GM21423 (cell line): ENCODE data around the gene METTL26.

Source experiments
- ATAC-seq: cut with Tn5 transposase; IDR thresholded peaks from one replicate; pipeline ENCODE4 v1.9.1; 2021; ENCODE audit warnings: mild to moderate bottlenecking, moderate library complexity; ENCODE audit not compliant: unreplicated experiment

Gene METTL26

DNA sequence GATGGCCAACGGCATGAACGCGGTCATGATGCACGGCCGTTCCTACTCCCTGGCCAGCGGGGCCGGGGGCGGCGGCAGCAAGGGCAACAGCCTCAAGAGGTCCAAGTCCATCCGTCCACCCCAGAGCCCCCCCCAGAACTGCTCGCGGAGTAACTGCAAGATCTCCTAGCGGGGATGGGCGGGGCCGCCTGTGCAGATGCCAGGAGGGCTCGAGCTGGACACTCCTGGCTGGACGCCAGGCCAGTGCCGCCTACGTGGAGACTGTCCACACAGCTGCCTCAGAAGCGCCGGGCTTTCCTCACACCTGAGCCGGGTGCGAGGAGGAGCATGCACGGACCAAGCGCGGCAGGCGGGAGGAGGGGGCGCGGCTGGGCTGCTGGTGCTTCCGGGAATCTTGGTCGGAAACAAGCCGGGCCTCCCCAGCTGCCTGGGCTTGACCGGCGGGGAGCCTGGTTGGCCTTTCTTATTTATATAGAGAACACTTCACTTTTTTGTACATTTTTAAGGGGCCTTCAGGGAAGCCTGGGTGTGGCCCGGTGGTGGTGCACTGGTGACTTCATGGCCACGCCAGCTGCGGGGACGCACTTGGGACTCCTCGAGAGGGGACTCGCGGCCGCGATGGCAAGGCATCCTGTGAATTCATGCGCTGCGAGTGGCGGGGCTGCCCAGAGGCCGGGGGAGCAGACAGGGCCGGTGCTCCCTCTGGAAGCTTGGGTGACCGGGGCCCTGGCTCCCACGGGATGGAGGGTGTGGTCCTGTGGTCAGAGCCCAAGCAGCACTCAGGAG is 8.5 kb downstream of the METTL26 start:
- ATAC-seq = no peak

- ATAC-seq = no peak
Observed at GRCh38 chr16:626787-627453, 9.2 kb downstream of the METTL26 start.

GRCh38 chr16:625977-626765 is 9.9 kb downstream of the METTL26 start:
- ATAC-seq = no peak

GRCh38 chr16:625117-625976 is 10.8 kb downstream of the METTL26 start:
- no peak for ATAC-seq

GRCh38 chr16:624526-625070 is 11.5 kb downstream of the METTL26 start:
- ATAC-seq = no peak

- no peak for ATAC-seq
Observed at GRCh38 chr16:622920-623280, 13.2 kb downstream of the METTL26 start.

GRCh38 chr16:621526-622105 is 14.5 kb downstream of the METTL26 start:
- ATAC-seq = no peak

DNA sequence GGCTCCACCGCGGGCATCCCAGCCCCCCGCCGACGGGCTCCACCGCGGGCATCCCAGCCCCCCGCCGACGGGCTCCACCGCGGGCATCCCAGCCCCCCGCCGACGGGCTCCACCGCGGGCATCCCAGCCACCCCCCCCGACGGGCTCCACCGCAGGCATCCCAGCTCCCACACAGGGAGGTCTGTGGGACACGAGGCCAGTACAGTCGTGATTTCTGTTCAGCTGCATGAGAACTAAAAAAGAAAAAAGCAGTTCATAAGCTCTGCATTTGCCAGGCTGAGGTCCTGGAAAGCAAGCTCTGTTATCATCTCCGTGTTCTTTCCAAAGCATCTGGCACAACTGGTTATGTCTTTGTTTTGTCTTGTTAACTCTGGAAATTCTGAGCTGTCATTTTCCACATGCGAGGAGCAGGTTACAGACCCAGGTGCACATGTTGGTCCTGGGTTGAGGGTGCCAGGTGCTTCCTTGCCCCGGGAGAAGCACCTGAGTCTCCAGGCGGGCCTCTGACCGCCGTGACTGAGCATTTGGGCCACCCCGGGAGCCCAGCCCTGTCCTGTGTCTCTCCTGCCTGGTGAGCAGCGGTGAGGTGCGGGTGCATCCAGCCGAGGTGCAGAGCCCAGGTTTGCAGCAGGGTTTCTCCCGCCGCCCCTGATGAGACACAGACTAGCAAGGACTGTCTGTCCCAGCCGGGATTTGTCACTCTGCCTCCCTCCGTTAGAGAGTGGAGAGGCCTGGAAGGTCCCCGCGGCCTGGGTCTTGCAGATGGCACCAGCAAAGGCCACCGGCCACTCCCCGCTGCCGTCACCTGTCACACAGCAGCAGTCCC is 15.2 kb downstream of the METTL26 start:
- ATAC-seq = no peak

DNA sequence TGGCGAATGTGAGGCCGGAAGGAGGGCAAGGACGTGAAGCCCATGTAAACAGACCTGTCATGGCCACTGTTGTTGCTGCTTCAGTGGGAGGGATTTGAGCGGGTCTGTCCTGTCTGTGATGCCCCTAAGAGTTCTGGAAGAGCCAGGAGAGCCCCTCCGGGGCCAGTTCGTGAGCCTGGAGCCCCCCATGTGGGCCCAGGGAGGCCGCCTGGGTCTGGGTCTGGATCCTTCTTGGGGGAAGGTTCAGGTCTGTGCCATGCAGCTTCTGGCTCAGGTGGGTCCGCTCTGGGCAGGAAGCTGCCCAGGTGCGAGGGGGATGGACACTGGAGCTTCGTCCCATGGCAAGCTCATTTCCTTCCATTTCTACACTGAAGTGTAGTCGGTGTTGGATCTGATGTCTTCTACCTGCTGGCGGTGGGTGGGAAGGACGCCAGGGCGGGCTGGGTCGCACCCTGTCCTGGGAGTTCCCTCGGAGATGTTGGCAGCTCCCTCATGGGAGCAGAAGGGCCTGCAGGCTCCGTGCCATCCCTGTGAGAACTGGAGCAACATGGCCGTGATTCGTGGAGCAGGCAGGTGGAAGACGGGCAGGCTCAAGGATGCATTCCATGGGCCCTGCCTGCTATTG is 16.5 kb downstream of the METTL26 start:
- no peak for ATAC-seq

- ATAC-seq = no peak
Observed at GRCh38 chr16:617855-618254, 18.2 kb downstream of the METTL26 start.

DNA sequence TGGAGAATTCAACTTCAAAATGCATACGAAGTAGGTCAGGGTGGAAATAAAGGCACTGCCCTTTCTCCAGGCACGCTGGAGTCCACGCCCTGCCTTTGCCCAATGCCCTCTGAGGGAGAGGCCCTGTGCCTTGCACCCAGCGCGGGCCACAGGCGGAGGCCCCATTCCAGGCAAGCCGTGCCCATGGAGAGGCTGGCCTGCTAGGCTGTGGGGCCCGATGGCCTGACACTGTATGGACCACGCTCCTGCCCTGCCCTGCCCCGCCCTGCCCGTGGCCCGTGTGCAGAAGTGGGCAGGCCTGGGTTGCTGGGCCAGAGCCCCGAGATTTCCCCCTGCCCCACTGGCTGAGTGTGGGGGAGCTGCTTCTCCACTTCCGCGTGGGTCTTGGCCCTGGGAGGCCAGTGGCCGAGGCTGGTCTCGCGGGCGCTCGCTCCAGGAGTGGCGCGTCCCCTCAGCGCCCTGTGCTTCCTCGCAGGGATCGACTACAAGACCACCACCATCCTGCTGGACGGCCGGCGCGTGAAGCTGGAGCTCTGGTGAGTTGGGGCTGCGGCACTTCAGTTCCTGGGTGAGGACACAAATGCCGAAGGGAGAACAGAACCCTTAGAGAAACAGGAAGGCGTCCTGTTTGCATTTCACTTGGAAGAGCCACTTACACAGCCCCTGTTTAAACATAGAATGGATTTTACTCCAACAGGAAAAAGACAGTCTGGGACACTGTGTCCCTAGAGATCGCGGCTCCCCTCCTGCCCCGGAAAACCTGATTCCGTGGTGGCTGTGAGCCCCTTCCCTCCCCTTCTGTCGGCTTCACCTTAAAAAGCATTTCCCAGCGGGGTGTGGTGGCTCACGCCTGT is 19.1 kb downstream of the METTL26 start:
- no peak for ATAC-seq

- no peak for ATAC-seq
Observed at GRCh38 chr16:615122-615521, 21.0 kb downstream of the METTL26 start.

DNA sequence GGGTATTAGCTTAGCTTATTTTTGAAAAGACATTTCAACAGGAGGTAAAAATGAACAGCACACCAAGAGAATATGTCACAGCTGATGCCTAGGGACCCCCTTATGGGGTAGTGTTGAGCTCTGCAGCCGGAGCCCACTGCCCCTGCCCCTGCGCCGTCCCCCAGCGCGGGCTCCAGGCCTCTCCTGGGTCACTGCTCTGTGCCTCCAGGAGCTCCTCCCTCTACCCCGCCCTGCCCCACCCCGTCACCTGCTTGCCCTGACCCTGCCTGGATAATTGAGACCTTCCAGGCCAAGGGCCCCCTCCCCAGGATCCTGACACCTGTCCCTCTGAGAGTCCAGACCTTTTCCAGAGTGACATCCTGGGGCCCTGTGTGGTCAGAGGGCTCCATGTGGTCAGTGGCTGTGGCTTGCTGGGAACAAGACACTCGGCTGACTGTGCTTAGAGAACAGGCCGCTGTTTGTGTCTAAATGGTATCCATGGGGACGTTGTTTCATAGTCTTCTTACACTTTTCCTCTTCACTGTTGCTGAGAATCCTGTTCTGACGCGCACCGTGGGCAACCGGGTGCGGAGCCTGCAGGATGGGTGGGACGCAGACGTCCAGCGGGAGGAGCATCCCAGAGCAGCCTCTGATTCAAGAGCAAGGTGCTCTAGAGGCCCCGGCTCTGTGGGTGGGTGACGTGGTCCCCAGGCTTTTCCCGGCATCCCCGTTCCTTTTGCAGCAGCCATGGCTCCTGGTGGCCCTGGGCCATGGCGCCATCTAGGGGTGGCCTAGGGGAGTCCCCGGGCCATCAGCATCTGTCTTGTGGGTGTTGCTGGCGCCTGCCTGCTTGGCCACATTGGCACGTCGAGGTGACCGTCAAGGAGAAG is 25.4 kb downstream of the METTL26 start:
- no peak for ATAC-seq

GRCh38 chr16:609984-610383 is 26.1 kb downstream of the METTL26 start:
- no peak for ATAC-seq

GRCh38 chr16:609316-609715 is 26.8 kb downstream of the METTL26 start:
- ATAC-seq = no peak

DNA sequence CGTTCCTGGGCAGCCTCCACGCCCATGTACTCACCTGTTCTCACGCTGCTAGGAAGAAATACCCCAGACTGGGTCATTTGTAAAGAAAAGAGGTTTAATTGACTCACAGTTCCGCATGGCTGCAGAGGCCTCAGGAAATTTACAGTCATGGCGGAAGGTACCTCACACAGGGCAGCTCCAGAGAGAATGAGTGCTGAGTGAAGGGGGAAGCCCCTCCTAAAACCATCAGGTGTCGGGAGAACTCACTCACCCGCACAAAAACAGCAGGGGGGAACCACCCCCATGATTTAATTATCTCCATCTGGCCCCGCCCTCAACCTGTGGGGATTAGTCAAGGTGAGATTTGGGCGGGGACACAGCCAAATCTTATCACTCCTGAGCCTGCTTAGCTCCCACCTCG is 28.1 kb downstream of the METTL26 start:
- no peak for ATAC-seq
